Mucosa of gallbladder (tissue), 1 donor: Measurements from ENCODE around the gene MACF1. TPM values are rescaled to one million over a fixed set of nuclear protein-coding genes. Genes with fewer than 3 reads are reported as not detected.
"Not testable (repeated sequence)": the region's sequence is repeated elsewhere in the genome, so short reads cannot be mapped to it uniquely, and the experiment has no call there.

Experiments used
- DNase-seq: peaks from one replicate; pipeline ENCODE4 v3.0.0-alpha.2; 2020; ENCODE audit warnings: low spot score
- total RNA-seq: library from RNA; stranded (reverse); gene quantifications from one replicate; pipeline ENCODE4 v1.2.1, GENCODE V29; 2021
- donor health status: DM: no; HTN: no; CAD: no.

MACF1 gene
- total RNA-seq, 1 donor from 2014 or later: 404 TPM

DNA sequence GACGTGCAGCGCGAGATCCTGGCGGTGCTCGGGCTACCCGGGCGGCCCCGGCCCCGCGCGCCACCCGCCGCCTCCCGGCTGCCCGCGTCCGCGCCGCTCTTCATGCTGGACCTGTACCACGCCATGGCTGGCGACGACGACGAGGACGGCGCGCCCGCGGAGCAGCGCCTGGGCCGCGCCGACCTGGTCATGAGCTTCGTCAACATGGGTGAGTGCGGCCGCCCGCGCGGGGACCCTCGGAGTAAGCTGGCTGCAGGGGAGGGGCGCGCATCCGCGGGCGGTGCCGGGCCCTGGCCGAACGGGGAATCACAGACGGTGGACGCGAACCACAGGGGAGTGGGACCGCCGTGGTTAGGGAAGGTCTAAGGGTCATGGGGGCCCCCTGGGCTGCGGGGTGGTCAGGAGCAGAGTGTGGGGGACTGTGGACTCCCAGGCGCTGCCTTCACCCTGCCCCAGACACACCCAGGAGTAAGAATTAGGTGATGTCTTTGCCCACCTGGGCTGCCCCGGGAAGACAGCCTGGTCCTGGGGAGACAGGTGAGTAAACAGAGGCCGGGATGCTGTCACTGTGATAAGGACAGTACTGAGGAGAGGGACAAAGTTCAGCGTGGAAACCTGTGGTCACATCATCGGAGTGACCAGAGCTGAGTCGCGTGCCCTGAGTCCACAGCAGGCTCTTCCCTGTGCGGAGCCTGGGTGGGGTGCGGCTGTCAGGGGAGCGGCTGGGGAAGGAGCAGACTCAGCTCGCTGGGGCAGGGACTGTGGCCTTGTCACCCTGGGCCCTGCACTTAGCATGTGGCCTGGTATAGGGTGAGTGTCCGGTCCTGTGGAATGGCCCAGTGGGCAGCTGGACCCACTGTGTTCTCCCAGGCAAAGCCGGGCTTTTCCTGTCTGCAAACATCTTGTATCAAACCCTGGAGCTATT, 287.9 kb downstream of the MACF1 start:
- not testable (repeated sequence) for DNase-seq

DNA sequence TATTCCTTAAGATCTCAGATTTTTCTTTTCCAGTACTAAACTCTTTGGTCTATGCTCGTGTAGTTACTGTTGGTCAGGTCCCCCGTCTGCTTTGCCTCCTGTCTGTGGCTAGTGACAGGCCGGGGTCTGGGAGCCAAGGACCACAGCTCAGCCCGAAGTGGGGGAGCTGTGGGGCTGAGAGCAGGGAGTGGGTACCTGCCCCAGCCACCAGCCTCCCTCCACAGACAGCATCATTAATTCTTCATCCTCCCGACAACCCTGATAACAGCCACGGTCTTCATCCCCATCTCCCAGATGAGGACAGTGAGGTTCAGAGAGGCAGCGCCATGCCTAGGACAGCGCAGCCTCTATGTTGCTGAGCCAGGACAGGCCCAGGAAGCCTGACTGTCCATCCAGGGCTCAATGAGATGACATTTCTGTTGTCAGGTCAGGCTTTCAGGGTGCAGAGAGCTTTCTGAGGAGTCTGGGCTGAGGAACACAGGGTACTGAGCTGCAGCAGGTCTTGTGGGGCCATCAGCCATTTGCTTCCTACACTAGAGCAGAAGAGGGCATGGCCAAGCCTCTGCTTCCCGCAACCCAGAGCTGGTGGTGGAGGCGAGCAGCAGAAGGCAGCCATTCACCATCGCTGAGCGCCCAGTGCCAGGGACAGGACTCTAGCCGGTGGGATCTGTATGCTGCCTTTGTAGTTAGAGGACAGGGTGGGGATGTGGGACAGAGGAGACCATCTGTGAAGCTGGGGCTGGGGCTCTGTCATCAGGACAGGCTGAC, 288.7 kb downstream of the MACF1 start:
- not testable (repeated sequence) for DNase-seq

GRCh38 chr1:39494671-39495410, 290.3 kb downstream of the MACF1 start:
- no peak for DNase-seq

DNA sequence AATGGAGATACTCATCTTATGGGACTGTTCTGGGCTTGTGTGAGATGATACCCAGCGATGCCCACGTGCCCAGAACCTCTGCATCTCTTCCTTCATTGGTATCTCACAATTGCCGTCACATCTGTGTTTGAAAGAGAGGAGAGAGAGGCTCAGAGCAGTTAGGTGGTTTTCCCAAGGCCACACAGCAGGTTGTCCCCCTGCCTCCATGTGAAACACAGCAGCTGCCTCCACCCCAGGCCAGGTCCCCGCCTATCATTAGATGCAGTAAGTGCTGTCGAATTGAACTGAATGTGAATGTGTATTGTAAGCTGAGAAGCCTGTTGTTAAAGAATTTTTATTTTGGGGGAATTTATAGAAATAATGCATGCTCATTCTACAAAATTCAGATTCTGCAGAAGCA, 292.0 kb downstream of the MACF1 start:
- not testable (repeated sequence) for DNase-seq

DNA sequence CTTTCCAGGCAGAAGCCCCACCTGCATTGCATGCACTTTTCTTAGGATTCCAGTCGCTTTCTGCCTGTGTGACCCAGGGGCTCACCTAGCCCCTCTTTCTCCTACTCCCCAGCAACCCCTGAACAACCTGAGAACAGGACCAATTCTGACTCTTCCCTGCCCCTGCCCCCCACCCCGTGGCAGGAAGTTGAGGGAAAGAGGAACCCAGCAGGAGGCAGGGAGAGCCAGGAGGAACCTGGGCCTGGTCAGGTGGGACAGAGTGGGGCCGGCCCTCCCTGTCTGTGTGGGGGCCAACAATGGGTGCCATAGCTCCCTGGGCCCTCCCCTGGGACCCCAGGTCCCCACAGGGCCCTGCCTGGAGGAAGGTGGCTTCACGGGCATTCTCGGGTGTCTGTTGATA, 293.1 kb downstream of the MACF1 start:
- DNase-seq: no peak

- DNase-seq: not testable (repeated sequence)
Measured at GRCh38 chr1:39498096-39498710, 293.7 kb downstream of the MACF1 start.

GRCh38 chr1:39498821-39499220, 294.3 kb downstream of the MACF1 start:
- DNase-seq: not testable (repeated sequence)

GRCh38 chr1:39499668-39500067, 295.2 kb downstream of the MACF1 start:
- no peak for DNase-seq

DNA sequence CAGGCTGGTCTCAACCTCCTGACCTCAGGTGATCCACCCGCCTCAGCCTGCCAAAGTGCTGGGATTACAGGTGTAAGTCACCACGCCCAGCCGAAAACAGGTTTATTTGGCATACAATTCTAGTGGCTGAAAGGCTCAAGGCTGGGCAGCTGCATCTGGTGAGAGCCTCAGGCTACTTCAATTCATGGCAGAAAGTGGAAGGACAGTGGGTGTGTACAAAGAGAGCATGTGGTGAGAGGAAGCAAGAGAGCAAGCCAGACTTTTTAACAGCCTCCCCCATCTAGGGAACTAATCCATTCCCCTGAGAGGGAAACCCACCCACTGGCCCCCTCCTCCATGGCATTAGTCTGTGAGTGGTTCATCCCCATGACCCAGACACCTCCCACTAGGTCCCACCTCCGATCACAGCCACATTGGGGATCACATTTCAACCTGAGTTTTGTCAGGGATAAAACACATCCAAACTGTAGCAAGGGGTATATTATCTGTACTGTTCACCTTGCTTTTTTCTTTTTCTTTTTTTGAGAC, 296.4 kb downstream of the MACF1 start:
- DNase-seq: no peak

- no peak for DNase-seq
Measured at GRCh38 chr1:39501666-39502065, 297.2 kb downstream of the MACF1 start.

DNA sequence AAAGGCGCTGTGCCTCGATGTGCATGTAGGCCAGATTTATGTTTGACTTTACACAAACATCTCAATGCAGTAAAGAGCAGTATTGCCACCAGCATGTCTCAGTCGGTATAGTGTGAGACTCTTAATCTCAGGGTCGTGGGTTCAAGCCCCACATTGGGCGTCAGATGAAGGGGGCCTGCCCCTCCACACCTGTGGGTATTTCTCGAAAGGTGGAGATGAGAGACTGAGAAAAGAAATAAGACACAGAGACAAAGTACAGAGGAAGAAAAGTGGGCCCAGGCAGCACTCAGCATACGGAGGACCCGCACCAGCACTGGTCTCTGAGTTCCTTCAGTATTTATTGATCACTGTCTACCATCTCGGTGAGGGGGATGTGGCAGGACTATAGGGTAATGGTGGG, 299.9 kb downstream of the MACF1 start:
- not testable (repeated sequence) for DNase-seq

- DNase-seq: no peak
Measured at GRCh38 chr1:39505289-39505688, 300.8 kb downstream of the MACF1 start.

- DNase-seq: no peak
Measured at GRCh38 chr1:39507230-39507928, 302.9 kb downstream of the MACF1 start.

GRCh38 chr1:39508266-39508665, 303.8 kb downstream of the MACF1 start:
- no peak for DNase-seq

- no peak for DNase-seq
Measured at GRCh38 chr1:39508857-39509305, 304.4 kb downstream of the MACF1 start.

- DNase-seq: peak; percentile 40
Measured at GRCh38 chr1:39509360-39510009, 305.0 kb downstream of the MACF1 start.

DNA sequence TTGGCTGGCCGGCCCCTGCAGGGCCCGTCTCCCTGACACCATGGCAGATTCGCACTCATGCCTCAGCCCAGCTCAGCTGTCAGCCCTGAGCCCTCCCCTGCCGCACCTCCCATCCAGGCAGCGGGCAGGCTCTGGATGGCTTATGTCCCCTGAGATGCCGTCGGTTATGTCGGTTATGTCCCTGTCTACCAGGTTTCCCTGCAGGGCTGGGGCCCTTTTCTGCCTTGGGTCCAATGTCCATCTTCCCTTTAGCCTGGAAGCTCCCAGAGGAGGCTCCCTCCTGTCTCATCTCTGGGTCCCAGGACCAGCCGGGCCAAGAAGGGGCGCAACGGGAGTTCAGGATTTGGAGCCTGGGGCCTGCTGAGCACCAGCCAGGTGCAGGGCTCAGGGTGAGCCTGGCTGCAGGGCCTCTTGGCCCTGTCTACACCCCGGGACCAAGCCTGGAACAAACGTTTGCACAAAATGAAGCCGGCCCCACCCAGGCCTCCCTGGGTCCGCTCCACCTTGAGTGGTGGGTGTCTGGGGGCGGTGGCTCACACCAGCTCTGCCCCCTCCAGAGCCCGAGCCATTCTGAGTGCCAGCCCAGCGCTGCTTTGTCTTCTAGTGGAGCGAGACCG, 306.2 kb downstream of the MACF1 start:
- DNase-seq: not testable (repeated sequence)

- not testable (repeated sequence) for DNase-seq
Measured at GRCh38 chr1:39511477-39511876, 307.0 kb downstream of the MACF1 start.

- not testable (repeated sequence) for DNase-seq
Measured at GRCh38 chr1:39512234-39512847, 307.8 kb downstream of the MACF1 start.
